Endothelial cell of umbilical vein (primary cell): ENCODE results near the gene MFSD8. TPM values are rescaled to one million over a fixed set of nuclear protein-coding genes. Genes with fewer than 3 reads are reported as not detected.

Experiments
- BruUV-seq: library from RNA; stranded (reverse); fragments of 400-500 nt; replicated peaks from 2 replicates; lab custom pipeline; 2021; lab: Mats Ljungman, UMichigan
- CTCF ChIA-PET: fragments of 300-600, 350-600 bp; sonication (Branson Sonifier 250); formaldehyde crosslinking; loops from one replicate; lab custom pipeline; 2021; ENCODE audit warnings: antibody characterized with exemption, inconsistent platforms; lab: Charles Lee
- POLR2A ChIA-PET: fragments of 300-600, 350-600 bp; sonication (Branson Sonifier 250); formaldehyde crosslinking; loops from one replicate; lab custom pipeline; 2021; ENCODE audit warnings: antibody characterized with exemption, inconsistent platforms; lab: Charles Lee
- DNase-seq: peaks from one replicate; pipeline ENCODE4 v3.0.0-alpha.2; 2011; ENCODE audit warnings: low read depth, low spot score
- FAIRE-seq: peaks from 2 replicates; lab custom pipeline; 2011; peaks lifted over from hg19 to GRCh38; lab: Jason Lieb, UNC
- H2AFZ ChIP-seq: 2 replicates; pipeline ENCODE4 v1.6.0; 2012; ENCODE audit warnings: low read depth, low read length, control low read depth, inconsistent platforms
- H3K27ac ChIP-seq: 2 replicates; pipeline ENCODE4 v1.5.1; 2011; ENCODE audit warnings: low read depth, mild to moderate bottlenecking, control low read depth, low read length, moderate library complexity; ENCODE audit not compliant: insufficient read depth
- H3K27me3 ChIP-seq, 2 experiments: 2 replicates each; pipeline versions ENCODE4 v1.6.0 to v1.6.1; 2011; ENCODE audit warnings: low read length in 2 of 2, mixed read lengths in 1 of 2; ENCODE audit not compliant: control insufficient read depth in 2 of 2, insufficient read depth in 2 of 2
- H3K36me3 ChIP-seq, 2 experiments: 2 replicates in 1 of 2; 3 replicates in 1 of 2; pipeline ENCODE4 v1.5.1; 2011; ENCODE audit warnings: low read length in 2 of 2, mild to moderate bottlenecking in 1 of 2, moderate library complexity in 1 of 2; ENCODE audit not compliant: control insufficient read depth in 2 of 2, insufficient read depth in 2 of 2; ENCODE audit errors: extremely low read depth in 1 of 2
- H3K4me1 ChIP-seq: 3 replicates; pipeline ENCODE4 v1.5.1; 2011; ENCODE audit warnings: mild to moderate bottlenecking, low read length; ENCODE audit not compliant: control insufficient read depth, insufficient read depth; ENCODE audit errors: extremely low read depth
- H3K4me2 ChIP-seq: 2 replicates; pipeline ENCODE4 v1.6.1; 2011; ENCODE audit warnings: low read length, control low read depth, mixed read lengths; ENCODE audit not compliant: insufficient read depth
- H3K4me3 ChIP-seq, 3 experiments: fragments of 200-600 bp in 1 of 3; sonication (generic), shearing (Covaris generic) in 1 of 3; replicated peaks in 1 of 3; 2 replicates each; pipeline ENCODE4 v1.5.1; 2011 to 2016; ENCODE audit warnings: control low read depth in 3 of 3, low read length in 3 of 3, mild to moderate bottlenecking in 2 of 3, inconsistent platforms in 1 of 3, low read depth in 1 of 3, moderate library complexity in 1 of 3; ENCODE audit not compliant: insufficient read depth in 1 of 3
- H3K79me2 ChIP-seq: 2 replicates; pipeline ENCODE4 v1.6.0; 2012; ENCODE audit warnings: low read length, inconsistent platforms; ENCODE audit not compliant: control insufficient read depth, insufficient read depth
- H3K9ac ChIP-seq: replicated peaks from 2 replicates; pipeline ENCODE3; 2011; ENCODE audit warnings: low read length, control low read depth; ENCODE audit not compliant: insufficient read depth; ENCODE audit errors: extremely low read depth
- H3K9me1 ChIP-seq: replicated peaks from 3 replicates; pipeline ENCODE4 v1.6.0; 2011; ENCODE audit warnings: mild to moderate bottlenecking, low read length; ENCODE audit not compliant: control insufficient read depth, insufficient read depth; ENCODE audit errors: extremely low read depth
- H3K9me3 ChIP-seq: replicated peaks from 2 replicates; pipeline ENCODE4 v1.5.1; 2012; ENCODE audit warnings: low read length, inconsistent platforms; ENCODE audit not compliant: control insufficient read depth, insufficient read depth
- H4K20me1 ChIP-seq: replicated peaks from 2 replicates; pipeline ENCODE3; 2011; ENCODE audit warnings: mild to moderate bottlenecking, low read length; ENCODE audit not compliant: control insufficient read depth, insufficient read depth; ENCODE audit errors: extremely low read depth
- EZH2 ChIP-seq: IDR thresholded peaks from 2 replicates; pipeline ENCODE4 v1.6.1; 2012; ENCODE audit warnings: borderline replicate concordance, low read depth, mild to moderate bottlenecking, moderate library complexity, low read length, inconsistent platforms; ENCODE audit not compliant: severe bottlenecking
- FOS ChIP-seq: IDR thresholded peaks from 2 replicates; pipeline ENCODE4 v1.6.1; 2011; ENCODE audit warnings: mild to moderate bottlenecking, low read length, moderate library complexity, borderline replicate concordance; ENCODE audit not compliant: insufficient read depth
- GATA2 ChIP-seq: IDR thresholded peaks from 2 replicates; pipeline ENCODE4 v1.7.0; 2011; ENCODE audit warnings: low read depth, mild to moderate bottlenecking, moderate library complexity, mixed read lengths, low read length; ENCODE audit not compliant: insufficient read length, insufficient read depth
- JUN ChIP-seq: IDR thresholded peaks from 2 replicates; pipeline ENCODE4 v1.6.1; 2011; ENCODE audit warnings: borderline replicate concordance, low read depth; ENCODE audit not compliant: insufficient read length, insufficient read depth
- MAX ChIP-seq: IDR thresholded peaks from 2 replicates; pipeline ENCODE4 v1.6.1; 2011; ENCODE audit not compliant: insufficient read depth, insufficient read length
- MYC ChIP-seq: IDR thresholded peaks from one replicate; pipeline ENCODE4 v1.6.1; 2011; ENCODE audit warnings: mild to moderate bottlenecking, low read depth, low read length
- POLR2A ChIP-seq: IDR thresholded peaks from 2 replicates; pipeline ENCODE4 v1.6.1; 2012; ENCODE audit warnings: low read depth, mild to moderate bottlenecking, control low read depth, low read length
- POLR2AphosphoS5 ChIP-seq: IDR thresholded peaks from 2 replicates; pipeline ENCODE4 v1.6.1; 2012; ENCODE audit warnings: low read depth, mild to moderate bottlenecking, control low read depth, low read length, moderate library complexity; ENCODE audit not compliant: insufficient read depth
- dilution Hi-C: fragments of 300-500 bp; cut with MboI; formaldehyde crosslinking; loops from one replicate; pipeline ENCODE4 v1.15.0; 2019; ENCODE audit warnings: low sequenced_read_pairs; ENCODE audit not compliant: extremely low pct_ligation_motif_present
- intact Hi-C: fragments of 100-400 bp; cut with micrococcal nuclease; formaldehyde crosslinking; loops from one replicate; pipeline ENCODE4 v1.10.0; 2022
- polyA plus RNA-seq, 4 experiments: library from polyadenylated mRNA; depleted of rRNA in 3 of 4; stranded (reverse) in 3 of 4; unstranded in 1 of 4; fragments of >200 nt; gene quantifications; 2 replicates each; pipeline versions ENCODE4 v1.2.1 to v1.2.3, GENCODE V29; 2011 to 2012; ENCODE audit warnings: missing spikeins in 1 of 4
- total RNA-seq: library from RNA; stranded (reverse); gene quantifications from 2 replicates; pipeline ENCODE4 v1.2.3, GENCODE V29; 2021
- TF ChIP-seq, protein P1 (sequence below), 2 donors: IDR thresholded peaks; 1 replicate in 1 of 2; 2 replicates in 1 of 2; pipeline ENCODE4 v1.5.1; 2011; ENCODE audit warnings: low read length in 2 of 2, mild to moderate bottlenecking in 2 of 2, moderate library complexity in 2 of 2, control low read depth in 1 of 2, inconsistent platforms in 1 of 2, low read depth in 1 of 2; ENCODE audit not compliant: insufficient read depth in 1 of 2; ENCODE audit errors: extremely low read depth in 1 of 2

The MFSD8 gene
- total and polyA plus RNA-seq, 2 donors (not counting 3 experiments of a cell fraction or from before 2014, with no cell fraction given): 11.5 to 19.4 TPM

GRCh38 chr4:127995776-127996175 is 30.8 kb upstream of the MFSD8 start:
- H2AFZ ChIP-seq: no peak overlapping the region
- no peaks in the 10 kb centered on the region for H3K4me1 ChIP-seq
- CTCF ChIA-PET: interaction anchor here (1.2 kb wide), 1 partner anchor 9 kb away, joined by 5 read pairs; no protein-coding TSS in a partner anchor
- TF ChIP-seq POLR2AphosphoS5: no peak
- TF ChIP-seq, protein P1, sequence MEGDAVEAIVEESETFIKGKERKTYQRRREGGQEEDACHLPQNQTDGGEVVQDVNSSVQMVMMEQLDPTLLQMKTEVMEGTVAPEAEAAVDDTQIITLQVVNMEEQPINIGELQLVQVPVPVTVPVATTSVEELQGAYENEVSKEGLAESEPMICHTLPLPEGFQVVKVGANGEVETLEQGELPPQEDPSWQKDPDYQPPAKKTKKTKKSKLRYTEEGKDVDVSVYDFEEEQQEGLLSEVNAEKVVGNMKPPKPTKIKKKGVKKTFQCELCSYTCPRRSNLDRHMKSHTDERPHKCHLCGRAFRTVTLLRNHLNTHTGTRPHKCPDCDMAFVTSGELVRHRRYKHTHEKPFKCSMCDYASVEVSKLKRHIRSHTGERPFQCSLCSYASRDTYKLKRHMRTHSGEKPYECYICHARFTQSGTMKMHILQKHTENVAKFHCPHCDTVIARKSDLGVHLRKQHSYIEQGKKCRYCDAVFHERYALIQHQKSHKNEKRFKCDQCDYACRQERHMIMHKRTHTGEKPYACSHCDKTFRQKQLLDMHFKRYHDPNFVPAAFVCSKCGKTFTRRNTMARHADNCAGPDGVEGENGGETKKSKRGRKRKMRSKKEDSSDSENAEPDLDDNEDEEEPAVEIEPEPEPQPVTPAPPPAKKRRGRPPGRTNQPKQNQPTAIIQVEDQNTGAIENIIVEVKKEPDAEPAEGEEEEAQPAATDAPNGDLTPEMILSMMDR (IDR thresholded peaks at IDR 0.05; ENCODE audit: extremely low read depth in 1 of 2, insufficient read depth in 1 of 2, low read depth in 1 of 2, low read length in 2 of 2): no peak
- no peak for TF ChIP-seq POLR2A
- no peak for TF ChIP-seq JUN
- no peak for TF ChIP-seq MAX
- TF ChIP-seq GATA2: no peak
- TF ChIP-seq MYC: no peak
- no peak for TF ChIP-seq EZH2
- TF ChIP-seq FOS: no peak
- FAIRE-seq (no peak), DNase-seq (no peak)
- dilution Hi-C loops: no loop called here
- no peaks in the 10 kb centered on the region for H3K79me2 ChIP-seq
- H3K4me3 ChIP-seq: no peak overlapping the region
- no peak overlapping the region for H3K9ac ChIP-seq
- H3K9me3 ChIP-seq: no peaks in the 10 kb centered on the region
- no peak overlapping the region for H3K4me2 ChIP-seq
- H3K36me3 ChIP-seq: no peaks in the 10 kb centered on the region
- no peak overlapping the region for H3K27ac ChIP-seq
- H3K9me1 ChIP-seq: no peaks in the 10 kb centered on the region
- intact Hi-C loops: no loop called here
- POLR2A ChIA-PET: no interaction called here
- H3K27me3 ChIP-seq: no peaks in the 10 kb centered on the region
- no peaks in the 10 kb centered on the region for H4K20me1 ChIP-seq
- no TSS peak for BruUV-seq
